Endothelial cell of umbilical vein (primary cell): Measurements from ENCODE around the gene LHFPL4. TPM values are rescaled to one million over a fixed set of nuclear protein-coding genes. Genes with fewer than 3 reads are reported as not detected.

ENCODE experiments used
- BruUV-seq: library from RNA; stranded (reverse); fragments of 400-500 nt; replicated peaks from 2 replicates; lab custom pipeline; 2021; lab: Mats Ljungman, UMichigan
- CTCF ChIA-PET: fragments of 300-600, 350-600 bp; sonication (Branson Sonifier 250); formaldehyde crosslinking; loops from one replicate; lab custom pipeline; 2021; ENCODE audit warnings: antibody characterized with exemption, inconsistent platforms; lab: Charles Lee
- POLR2A ChIA-PET: fragments of 300-600, 350-600 bp; sonication (Branson Sonifier 250); formaldehyde crosslinking; loops from one replicate; lab custom pipeline; 2021; ENCODE audit warnings: antibody characterized with exemption, inconsistent platforms; lab: Charles Lee
- DNase-seq: peaks from one replicate; pipeline ENCODE4 v3.0.0-alpha.2; 2011; ENCODE audit warnings: low read depth, low spot score
- FAIRE-seq: peaks from 2 replicates; lab custom pipeline; 2011; peaks lifted over from hg19 to GRCh38; lab: Jason Lieb, UNC
- H2AFZ ChIP-seq: 2 replicates; pipeline ENCODE4 v1.6.0; 2012; ENCODE audit warnings: low read depth, low read length, control low read depth, inconsistent platforms
- H3K27ac ChIP-seq: 2 replicates; pipeline ENCODE4 v1.5.1; 2011; ENCODE audit warnings: low read depth, mild to moderate bottlenecking, control low read depth, low read length, moderate library complexity; ENCODE audit not compliant: insufficient read depth
- H3K27me3 ChIP-seq, 2 experiments: 2 replicates each; pipeline versions ENCODE4 v1.6.0 to v1.6.1; 2011; ENCODE audit warnings: low read length in 2 of 2, mixed read lengths in 1 of 2; ENCODE audit not compliant: control insufficient read depth in 2 of 2, insufficient read depth in 2 of 2
- H3K36me3 ChIP-seq, 2 experiments: 2 replicates in 1 of 2; 3 replicates in 1 of 2; pipeline ENCODE4 v1.5.1; 2011; ENCODE audit warnings: low read length in 2 of 2, mild to moderate bottlenecking in 1 of 2, moderate library complexity in 1 of 2; ENCODE audit not compliant: control insufficient read depth in 2 of 2, insufficient read depth in 2 of 2; ENCODE audit errors: extremely low read depth in 1 of 2
- H3K4me1 ChIP-seq: 3 replicates; pipeline ENCODE4 v1.5.1; 2011; ENCODE audit warnings: mild to moderate bottlenecking, low read length; ENCODE audit not compliant: control insufficient read depth, insufficient read depth; ENCODE audit errors: extremely low read depth
- H3K4me2 ChIP-seq: 2 replicates; pipeline ENCODE4 v1.6.1; 2011; ENCODE audit warnings: low read length, control low read depth, mixed read lengths; ENCODE audit not compliant: insufficient read depth
- H3K4me3 ChIP-seq, 3 experiments: fragments of 200-600 bp in 1 of 3; sonication (generic), shearing (Covaris generic) in 1 of 3; replicated peaks in 1 of 3; 2 replicates each; pipeline ENCODE4 v1.5.1; 2011 to 2016; ENCODE audit warnings: control low read depth in 3 of 3, low read length in 3 of 3, mild to moderate bottlenecking in 2 of 3, inconsistent platforms in 1 of 3, low read depth in 1 of 3, moderate library complexity in 1 of 3; ENCODE audit not compliant: insufficient read depth in 1 of 3
- H3K79me2 ChIP-seq: 2 replicates; pipeline ENCODE4 v1.6.0; 2012; ENCODE audit warnings: low read length, inconsistent platforms; ENCODE audit not compliant: control insufficient read depth, insufficient read depth
- H3K9ac ChIP-seq: replicated peaks from 2 replicates; pipeline ENCODE3; 2011; ENCODE audit warnings: low read length, control low read depth; ENCODE audit not compliant: insufficient read depth; ENCODE audit errors: extremely low read depth
- H3K9me1 ChIP-seq: replicated peaks from 3 replicates; pipeline ENCODE4 v1.6.0; 2011; ENCODE audit warnings: mild to moderate bottlenecking, low read length; ENCODE audit not compliant: control insufficient read depth, insufficient read depth; ENCODE audit errors: extremely low read depth
- H3K9me3 ChIP-seq: replicated peaks from 2 replicates; pipeline ENCODE4 v1.5.1; 2012; ENCODE audit warnings: low read length, inconsistent platforms; ENCODE audit not compliant: control insufficient read depth, insufficient read depth
- H4K20me1 ChIP-seq: replicated peaks from 2 replicates; pipeline ENCODE3; 2011; ENCODE audit warnings: mild to moderate bottlenecking, low read length; ENCODE audit not compliant: control insufficient read depth, insufficient read depth; ENCODE audit errors: extremely low read depth
- EZH2 ChIP-seq: IDR thresholded peaks from 2 replicates; pipeline ENCODE4 v1.6.1; 2012; ENCODE audit warnings: borderline replicate concordance, low read depth, mild to moderate bottlenecking, moderate library complexity, low read length, inconsistent platforms; ENCODE audit not compliant: severe bottlenecking
- FOS ChIP-seq: IDR thresholded peaks from 2 replicates; pipeline ENCODE4 v1.6.1; 2011; ENCODE audit warnings: mild to moderate bottlenecking, low read length, moderate library complexity, borderline replicate concordance; ENCODE audit not compliant: insufficient read depth
- GATA2 ChIP-seq: IDR thresholded peaks from 2 replicates; pipeline ENCODE4 v1.7.0; 2011; ENCODE audit warnings: low read depth, mild to moderate bottlenecking, moderate library complexity, mixed read lengths, low read length; ENCODE audit not compliant: insufficient read length, insufficient read depth
- JUN ChIP-seq: IDR thresholded peaks from 2 replicates; pipeline ENCODE4 v1.6.1; 2011; ENCODE audit warnings: borderline replicate concordance, low read depth; ENCODE audit not compliant: insufficient read length, insufficient read depth
- MYC ChIP-seq: IDR thresholded peaks from one replicate; pipeline ENCODE4 v1.6.1; 2011; ENCODE audit warnings: mild to moderate bottlenecking, low read depth, low read length
- POLR2A ChIP-seq: IDR thresholded peaks from 2 replicates; pipeline ENCODE4 v1.6.1; 2012; ENCODE audit warnings: low read depth, mild to moderate bottlenecking, control low read depth, low read length
- POLR2AphosphoS5 ChIP-seq: IDR thresholded peaks from 2 replicates; pipeline ENCODE4 v1.6.1; 2012; ENCODE audit warnings: low read depth, mild to moderate bottlenecking, control low read depth, low read length, moderate library complexity; ENCODE audit not compliant: insufficient read depth
- dilution Hi-C: fragments of 300-500 bp; cut with MboI; formaldehyde crosslinking; loops from one replicate; pipeline ENCODE4 v1.15.0; 2019; ENCODE audit warnings: low sequenced_read_pairs; ENCODE audit not compliant: extremely low pct_ligation_motif_present
- intact Hi-C: fragments of 100-400 bp; cut with micrococcal nuclease; formaldehyde crosslinking; loops from one replicate; pipeline ENCODE4 v1.10.0; 2022
- polyA plus RNA-seq, 4 experiments: library from polyadenylated mRNA; depleted of rRNA in 3 of 4; stranded (reverse) in 3 of 4; unstranded in 1 of 4; fragments of >200 nt; gene quantifications; 2 replicates each; pipeline versions ENCODE4 v1.2.1 to v1.2.3, GENCODE V29; 2011 to 2012; ENCODE audit warnings: missing spikeins in 1 of 4
- total RNA-seq: library from RNA; stranded (reverse); gene quantifications from 2 replicates; pipeline ENCODE4 v1.2.3, GENCODE V29; 2021
- TF ChIP-seq, protein P1 (sequence below): IDR thresholded peaks from 2 replicates; pipeline ENCODE4 v1.6.1; 2011; ENCODE audit not compliant: insufficient read depth, insufficient read length
- TF ChIP-seq, protein P2 (sequence below), 2 donors: IDR thresholded peaks; 1 replicate in 1 of 2; 2 replicates in 1 of 2; pipeline ENCODE4 v1.5.1; 2011; ENCODE audit warnings: low read length in 2 of 2, mild to moderate bottlenecking in 2 of 2, moderate library complexity in 2 of 2, control low read depth in 1 of 2, inconsistent platforms in 1 of 2, low read depth in 1 of 2; ENCODE audit not compliant: insufficient read depth in 1 of 2; ENCODE audit errors: extremely low read depth in 1 of 2

The LHFPL4 gene
- total and polyA plus RNA-seq, 2 donors (not counting 3 experiments of a cell fraction or from before 2014, with no cell fraction given): not detected

DNA sequence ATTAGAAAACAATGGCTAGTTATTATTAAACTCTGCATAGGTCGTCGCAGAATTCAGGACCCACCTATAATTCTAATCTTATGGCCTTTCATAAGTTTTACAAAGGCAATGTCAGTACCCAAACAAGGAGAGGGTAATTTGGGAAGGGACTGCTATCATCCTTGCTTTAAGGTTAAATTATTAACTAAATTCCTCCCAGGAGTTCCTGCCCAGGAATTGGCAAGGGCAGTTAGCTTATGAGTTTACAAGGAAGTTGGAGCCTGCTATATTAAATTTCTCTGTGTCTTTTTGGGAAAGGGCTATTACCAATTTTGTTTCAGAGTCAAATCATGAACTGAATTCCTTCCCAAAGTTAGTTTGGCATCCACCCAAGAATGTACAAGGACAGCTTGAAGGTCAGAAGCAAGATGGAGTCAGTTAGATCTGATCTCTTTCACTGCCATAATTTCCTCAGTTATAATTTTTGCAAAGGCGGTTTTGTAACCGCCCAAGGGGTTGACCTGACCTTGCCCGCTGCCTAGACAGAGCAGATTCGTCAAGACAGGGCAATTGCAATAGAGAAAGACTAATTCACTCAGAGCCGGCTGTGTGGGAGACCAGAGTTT is 45.3 kb upstream of the LHFPL4 start:
- no peak for DNase-seq
- ChIA-PET POLR2A (no interaction called here), CTCF (no interaction called here)
- H3K27me3 ChIP-seq: no peaks in the 10 kb centered on the region
- H3K27ac ChIP-seq: no peak overlapping the region
- BruUV-seq: no TSS peak
- dilution Hi-C loops: no loop called here
- H3K9me3 ChIP-seq: no peaks in the 10 kb centered on the region
- H3K79me2 ChIP-seq: no peaks in the 10 kb centered on the region
- no peaks in the 10 kb centered on the region for H4K20me1 ChIP-seq
- no peaks in the 10 kb centered on the region for H3K36me3 ChIP-seq
- H3K4me3 ChIP-seq: no peak overlapping the region
- intact Hi-C loops: no loop called here
- no peaks in the 10 kb centered on the region for H3K9me1 ChIP-seq
- no peaks in the 10 kb centered on the region for H3K4me1 ChIP-seq
- TF ChIP-seq, protein P1, sequence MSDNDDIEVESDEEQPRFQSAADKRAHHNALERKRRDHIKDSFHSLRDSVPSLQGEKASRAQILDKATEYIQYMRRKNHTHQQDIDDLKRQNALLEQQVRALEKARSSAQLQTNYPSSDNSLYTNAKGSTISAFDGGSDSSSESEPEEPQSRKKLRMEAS: no peak
- H2AFZ ChIP-seq: no peak overlapping the region
- H3K4me2 ChIP-seq: no peak overlapping the region
- H3K9ac ChIP-seq: no peak overlapping the region
- FAIRE-seq: no peak

DNA sequence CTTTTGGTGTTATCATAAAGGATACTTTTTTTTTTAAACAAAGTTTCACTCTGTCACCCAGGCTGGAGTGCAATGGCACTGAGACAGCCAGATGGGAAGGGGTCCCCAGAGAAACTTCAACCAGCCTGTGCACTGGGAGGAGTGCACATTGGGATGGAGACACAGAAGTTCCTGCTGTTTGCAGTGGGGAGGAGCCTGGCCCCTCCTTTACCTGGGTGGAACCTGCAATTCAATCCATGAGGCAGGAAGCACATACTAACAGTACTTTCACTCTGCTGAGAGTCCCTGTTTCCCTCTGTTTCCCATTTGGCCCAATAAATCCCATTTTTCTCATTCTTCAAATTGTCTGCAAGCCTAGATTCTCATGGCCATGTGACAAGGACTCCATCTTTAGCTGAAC is 42.3 kb upstream of the LHFPL4 start:
- ChIA-PET CTCF (no interaction called here), POLR2A (no interaction called here)
- Histone ChIP-seq H3K4me3 (no peak overlapping the region), H3K9me3 (no peaks in the 10 kb centered on the region), H2AFZ (no peak overlapping the region), H3K27ac (no peak overlapping the region), H3K27me3 (no peaks in the 10 kb centered on the region), H3K4me1 (no peaks in the 10 kb centered on the region), H3K9ac (no peak overlapping the region), H3K79me2 (no peaks in the 10 kb centered on the region), H3K4me2 (no peak overlapping the region), H3K9me1 (no peaks in the 10 kb centered on the region), H4K20me1 (no peaks in the 10 kb centered on the region), H3K36me3 (no peaks in the 10 kb centered on the region)
- FAIRE-seq (no peak), DNase-seq (no peak)
- no TSS peak for BruUV-seq
- TF ChIP-seq GATA2 (no peak), MYC (no peak), FOS (no peak), EZH2 (no peak), POLR2AphosphoS5 (no peak), JUN (no peak), POLR2A (no peak)
- TF ChIP-seq, protein P1: no peak
- TF ChIP-seq, protein P2, sequence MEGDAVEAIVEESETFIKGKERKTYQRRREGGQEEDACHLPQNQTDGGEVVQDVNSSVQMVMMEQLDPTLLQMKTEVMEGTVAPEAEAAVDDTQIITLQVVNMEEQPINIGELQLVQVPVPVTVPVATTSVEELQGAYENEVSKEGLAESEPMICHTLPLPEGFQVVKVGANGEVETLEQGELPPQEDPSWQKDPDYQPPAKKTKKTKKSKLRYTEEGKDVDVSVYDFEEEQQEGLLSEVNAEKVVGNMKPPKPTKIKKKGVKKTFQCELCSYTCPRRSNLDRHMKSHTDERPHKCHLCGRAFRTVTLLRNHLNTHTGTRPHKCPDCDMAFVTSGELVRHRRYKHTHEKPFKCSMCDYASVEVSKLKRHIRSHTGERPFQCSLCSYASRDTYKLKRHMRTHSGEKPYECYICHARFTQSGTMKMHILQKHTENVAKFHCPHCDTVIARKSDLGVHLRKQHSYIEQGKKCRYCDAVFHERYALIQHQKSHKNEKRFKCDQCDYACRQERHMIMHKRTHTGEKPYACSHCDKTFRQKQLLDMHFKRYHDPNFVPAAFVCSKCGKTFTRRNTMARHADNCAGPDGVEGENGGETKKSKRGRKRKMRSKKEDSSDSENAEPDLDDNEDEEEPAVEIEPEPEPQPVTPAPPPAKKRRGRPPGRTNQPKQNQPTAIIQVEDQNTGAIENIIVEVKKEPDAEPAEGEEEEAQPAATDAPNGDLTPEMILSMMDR (IDR thresholded peaks at IDR 0.05; ENCODE audit: extremely low read depth in 1 of 2, insufficient read depth in 1 of 2, low read depth in 1 of 2, low read length in 2 of 2): no peak
- dilution Hi-C loops (no loop called here), intact Hi-C loops (no loop called here)
